GM19467 (cell line): ENCODE data around the gene TMPRSS13.

Experiments used
- ATAC-seq: cut with Tn5 transposase; IDR thresholded peaks from one replicate; pipeline ENCODE4 v1.9.1; 2021; ENCODE audit warnings: mild to moderate bottlenecking, moderate library complexity; ENCODE audit not compliant: unreplicated experiment

Gene TMPRSS13

DNA sequence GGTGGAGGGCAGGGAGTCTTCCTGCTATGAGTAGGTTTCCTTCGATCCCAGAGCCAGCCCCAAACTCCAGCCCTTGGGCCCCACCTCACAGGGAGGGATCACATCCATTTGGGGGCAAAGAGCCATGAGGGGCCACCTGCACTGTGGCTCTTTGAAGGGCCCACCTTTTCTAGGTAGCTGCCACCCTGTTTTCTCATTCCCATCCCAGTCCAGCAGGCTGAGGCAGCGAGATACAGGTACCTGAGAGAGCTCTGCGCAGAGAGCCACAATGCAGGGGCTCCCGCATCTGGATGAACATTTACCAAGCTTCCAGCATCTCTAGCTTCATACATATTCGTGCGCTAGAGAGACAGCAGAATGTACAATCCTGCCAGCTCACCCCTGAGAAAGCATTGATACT, 69.1 kb downstream of the TMPRSS13 start:
- ATAC-seq, result no peak

DNA sequence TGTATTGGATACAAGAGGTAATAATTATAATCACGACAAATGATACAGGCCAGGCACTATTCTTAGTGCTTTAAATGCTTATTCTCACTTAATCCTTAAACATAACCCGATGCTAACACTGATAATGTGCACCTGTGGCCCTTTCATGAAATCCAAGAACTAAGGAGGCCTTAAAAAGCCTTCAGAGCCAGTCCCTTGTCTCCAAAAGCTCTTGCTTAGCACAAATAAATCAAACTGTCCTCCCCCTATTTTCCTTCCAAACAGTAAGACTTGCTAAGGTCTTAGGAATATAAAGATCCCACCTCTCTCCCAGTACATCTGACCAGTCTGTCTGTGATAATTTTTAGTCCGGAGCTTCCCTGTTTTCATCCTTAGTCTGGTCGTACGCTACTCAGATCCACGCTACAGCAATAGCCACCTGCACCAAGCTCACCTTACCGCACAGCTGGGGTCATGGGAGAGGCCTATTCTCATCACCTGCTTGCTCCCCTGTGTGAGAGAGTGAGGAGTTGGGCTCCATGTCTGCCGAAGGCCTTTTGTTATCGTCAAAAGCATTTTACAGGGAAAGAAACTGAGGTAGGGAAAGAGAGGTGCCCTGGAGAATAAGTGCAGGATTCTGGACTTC, 69.6 kb downstream of the TMPRSS13 start:
- no peak for ATAC-seq

DNA sequence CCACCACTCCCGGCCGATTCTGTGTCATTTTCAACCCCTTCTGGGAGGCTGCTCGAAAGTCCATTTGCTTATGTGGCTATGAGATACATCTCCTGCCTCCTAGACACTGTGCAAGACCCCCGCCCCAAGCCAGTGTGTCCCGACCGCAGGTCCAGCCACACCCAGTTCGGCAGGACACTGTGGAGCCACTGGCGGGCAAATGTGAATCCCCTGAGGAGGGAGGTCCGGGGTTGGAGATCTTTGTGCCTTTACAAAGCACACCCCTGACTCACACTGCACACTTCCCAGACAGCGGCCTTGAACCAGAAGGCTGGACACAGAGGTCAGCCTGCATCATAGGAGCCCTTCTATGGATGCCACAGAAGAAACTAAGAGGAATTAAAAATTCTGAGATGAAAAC, 70.1 kb downstream of the TMPRSS13 start:
- ATAC-seq, result no peak

DNA sequence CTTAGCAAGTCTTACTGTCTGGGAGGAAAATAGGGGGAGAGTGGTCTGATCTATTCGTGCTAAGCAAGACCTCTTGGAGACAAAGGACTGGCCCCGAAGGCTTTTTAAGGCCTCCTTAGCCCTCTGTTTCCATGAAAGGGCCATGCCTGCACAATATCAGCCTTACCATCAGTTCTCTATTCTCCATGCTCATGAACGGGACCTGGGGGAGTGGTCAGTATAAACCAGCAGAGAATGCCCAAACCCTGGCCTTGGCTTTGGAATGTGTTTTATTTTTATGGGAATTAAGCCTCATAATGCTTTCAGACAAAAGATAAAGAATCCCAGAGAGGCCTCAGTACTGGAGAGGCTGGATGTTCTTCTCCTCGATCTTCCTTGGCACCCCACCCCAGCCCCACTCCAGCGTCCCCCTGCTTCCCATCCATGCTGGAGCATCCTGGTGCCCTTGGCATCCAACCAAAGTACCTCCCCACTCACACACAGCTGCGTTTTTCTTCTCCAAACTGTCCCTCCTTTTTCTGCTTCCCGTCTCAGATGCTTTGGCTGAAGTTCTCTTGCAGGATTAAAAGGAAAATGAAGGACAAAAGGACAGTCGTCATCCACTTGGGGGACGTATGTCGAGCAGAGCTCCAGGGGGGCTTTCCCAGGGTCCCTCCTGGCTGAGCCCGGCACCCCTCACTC, 71.3 kb downstream of the TMPRSS13 start:
- no peak for ATAC-seq

DNA sequence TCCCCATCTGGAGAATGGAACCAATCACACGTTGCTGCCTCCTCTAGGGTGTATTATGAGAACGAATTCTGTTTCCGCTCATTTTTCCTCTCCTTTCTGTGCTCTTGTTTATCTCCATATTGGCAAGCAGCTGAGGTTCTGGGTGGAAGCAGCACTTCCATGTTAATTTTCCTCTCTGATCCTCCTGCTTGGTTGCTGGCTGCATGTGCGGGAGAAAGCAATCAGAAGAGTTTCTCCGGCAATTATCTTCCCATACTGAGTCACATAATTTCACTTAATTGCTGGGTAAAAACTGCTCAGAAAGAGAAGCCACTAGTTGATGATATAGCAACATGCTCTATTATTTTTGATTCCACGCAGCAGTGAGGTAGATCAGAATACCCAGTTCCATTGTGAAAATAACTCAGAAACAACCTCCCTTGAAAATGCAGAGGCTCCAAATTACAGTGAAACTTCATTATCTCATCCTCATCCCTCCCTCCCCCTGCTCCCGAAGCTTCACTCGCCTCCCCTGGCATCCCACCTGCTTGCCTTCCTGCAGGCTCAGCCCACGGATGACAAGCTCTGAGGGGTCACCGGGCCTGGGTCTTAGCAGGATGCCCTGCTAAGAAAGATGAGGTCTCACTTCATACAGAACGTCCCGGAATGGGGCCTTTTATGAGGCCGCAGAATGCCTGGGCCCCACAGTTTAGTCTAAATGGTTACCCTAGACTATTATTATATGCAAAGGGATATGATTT, 73.1 kb downstream of the TMPRSS13 start:
- no peak for ATAC-seq

DNA sequence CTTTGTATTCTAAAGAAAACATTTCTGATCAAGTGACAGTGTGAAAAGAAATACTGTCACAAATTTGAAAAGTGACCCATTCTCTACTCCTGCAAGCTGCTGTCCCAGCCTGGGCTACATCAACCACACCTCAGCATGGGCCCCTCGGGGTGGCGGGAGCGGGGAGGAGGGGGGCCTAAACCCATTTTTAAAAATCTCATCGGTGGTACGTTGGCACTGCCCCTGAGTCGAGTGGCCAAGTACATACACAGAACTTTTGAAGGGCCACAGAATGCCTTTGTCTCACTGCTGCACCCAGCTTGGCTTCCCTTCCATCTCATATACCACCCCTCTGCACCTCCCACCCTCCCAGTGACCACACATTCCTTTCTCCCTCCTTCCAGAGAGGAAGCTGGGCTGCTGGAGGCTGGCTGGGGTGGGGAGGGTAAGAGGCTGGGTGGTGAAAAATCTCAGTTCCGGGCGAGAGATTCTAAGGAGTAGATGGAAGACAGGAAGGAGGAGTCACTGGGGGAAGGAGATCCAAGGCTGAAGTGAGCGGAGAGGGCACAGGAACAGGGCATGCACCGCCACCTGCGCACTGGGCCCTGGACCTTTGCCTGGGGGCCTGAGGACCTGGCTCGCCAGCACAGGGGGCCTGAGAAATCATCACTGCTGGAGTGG, 73.9 kb downstream of the TMPRSS13 start:
- ATAC-seq, result no peak

DNA sequence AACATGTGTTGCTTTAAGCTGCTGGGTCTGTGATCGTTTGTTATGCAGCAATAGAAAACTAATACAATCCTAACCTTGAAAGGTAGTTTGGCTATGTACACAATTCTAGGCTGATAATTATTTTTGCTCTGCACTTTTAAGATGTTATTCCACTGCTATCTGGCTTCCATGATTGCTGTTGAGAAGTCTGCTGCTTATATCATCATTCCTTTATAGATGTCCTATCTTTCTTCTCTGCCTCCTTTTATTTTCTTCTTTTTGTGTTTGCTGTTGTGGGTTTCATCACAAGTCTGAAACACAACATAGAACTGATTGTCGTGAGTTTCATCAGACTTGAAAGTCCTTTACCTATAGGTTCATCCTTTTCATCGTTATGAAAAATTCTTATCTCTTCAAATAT, 76.9 kb downstream of the TMPRSS13 start:
- ATAC-seq, result no peak

DNA sequence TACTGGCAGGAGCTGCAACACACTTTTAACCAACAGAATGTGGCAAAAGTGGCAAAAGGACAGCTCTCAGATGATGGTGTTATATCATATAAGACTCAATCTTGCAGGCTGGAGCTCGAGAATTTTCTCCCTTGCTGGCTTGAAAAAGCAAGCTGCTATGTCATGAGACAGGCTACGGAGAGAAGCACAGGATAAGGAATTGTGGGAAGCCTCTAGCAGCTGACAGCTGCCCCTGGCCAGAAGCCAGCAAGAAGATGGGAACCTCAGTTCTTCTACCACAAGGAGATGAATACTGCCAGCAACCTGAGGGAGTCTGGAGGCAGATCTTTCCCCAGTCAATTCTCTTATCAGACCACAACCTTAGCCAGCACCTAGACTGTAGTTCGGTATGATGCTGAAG, 77.3 kb downstream of the TMPRSS13 start:
- ATAC-seq, result no peak

DNA sequence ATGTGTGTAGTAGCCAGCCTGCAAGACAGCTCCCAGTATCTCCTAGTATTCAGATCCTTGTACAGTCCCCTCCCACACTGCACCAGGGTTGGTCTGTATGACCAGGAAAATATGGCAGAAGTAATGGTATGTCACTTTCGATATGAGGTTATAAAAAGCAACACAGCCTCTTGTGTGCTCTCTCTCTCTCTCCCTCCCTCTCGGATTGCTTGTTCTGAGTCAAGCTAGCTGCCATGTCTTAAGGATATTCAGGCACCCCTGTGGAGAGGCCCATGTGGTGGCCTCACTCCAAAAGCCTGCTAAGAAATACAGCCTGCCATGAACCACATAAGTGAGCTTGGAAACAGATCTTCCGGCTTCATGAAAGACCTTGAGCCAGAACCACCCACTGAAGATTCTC, 78.1 kb downstream of the TMPRSS13 start:
- ATAC-seq, result no peak
